Motor neuron (in vitro differentiated cells): Measurements from ENCODE around the gene SLCO4A1. TPM values are rescaled to one million over a fixed set of nuclear protein-coding genes. Genes with fewer than 3 reads are reported as not detected.

Experiments
- ATAC-seq, 8 experiments: fragments of 200-7000 bp; cut with Tn5 transposase; replicated peaks in 6 of 8; 2 replicates each; pipeline ENCODE4 v1.8.0; 2021; ENCODE audit warnings: mild to moderate bottlenecking in 8 of 8, moderate library complexity in 8 of 8
- H3K27ac ChIP-seq, 2 donors: fragments of 250-450 bp; sonication (Bioruptor Pico); 2 replicates each; pipeline ENCODE4 v1.9.0; 2021; ENCODE audit warnings: antibody characterized with exemption in 2 of 2, mild to moderate bottlenecking in 2 of 2, moderate library complexity in 1 of 2
- H3K4me1 ChIP-seq, 2 donors: fragments of 250-450 bp; sonication (Bioruptor Pico); replicated peaks in 1 of 2; 2 replicates each; pipeline ENCODE4 v1.6.1; 2021; ENCODE audit warnings: antibody characterized with exemption in 2 of 2, mild to moderate bottlenecking in 2 of 2, moderate library complexity in 1 of 2
- H3K4me3 ChIP-seq, 5 donors: fragments of 250-450 bp; sonication (Bioruptor Pico); 2 replicates each; pipeline ENCODE4 v1.9.0; 2021; ENCODE audit warnings: antibody characterized with exemption in 5 of 5, mild to moderate bottlenecking in 5 of 5, moderate library complexity in 4 of 5
- WGBS, 10 experiments: fragments of 450-650 bp; shearing (Covaris generic); methylation state at CpG; one replicate each; pipeline ENCODE4 v1.0.0; 2022; 5-methylcytosine and 5-hydroxymethylcytosine counted together
- in situ Hi-C, 9 experiments: fragments of 400-800 bp; cut with MboI; loops; one replicate each; pipeline ENCODE4 v1.15.0; 2021; ENCODE audit warnings: low sequenced_read_pairs in 9 of 9, low pct_unique_long_range_greater_than_20kb in 2 of 9; ENCODE audit not compliant: unreplicated experiment in 9 of 9
- total RNA-seq, 8 experiments: library from RNA; unstranded; fragments of 300-600 nt; gene quantifications; 2 replicates each; pipeline versions ENCODE4 v1.2.3 to v1.2.4, GENCODE V29; 2022

Gene SLCO4A1
- total RNA-seq, 8 experiments from 2014 or later: 1.0 to 14.2 (median 3.2) TPM

DNA sequence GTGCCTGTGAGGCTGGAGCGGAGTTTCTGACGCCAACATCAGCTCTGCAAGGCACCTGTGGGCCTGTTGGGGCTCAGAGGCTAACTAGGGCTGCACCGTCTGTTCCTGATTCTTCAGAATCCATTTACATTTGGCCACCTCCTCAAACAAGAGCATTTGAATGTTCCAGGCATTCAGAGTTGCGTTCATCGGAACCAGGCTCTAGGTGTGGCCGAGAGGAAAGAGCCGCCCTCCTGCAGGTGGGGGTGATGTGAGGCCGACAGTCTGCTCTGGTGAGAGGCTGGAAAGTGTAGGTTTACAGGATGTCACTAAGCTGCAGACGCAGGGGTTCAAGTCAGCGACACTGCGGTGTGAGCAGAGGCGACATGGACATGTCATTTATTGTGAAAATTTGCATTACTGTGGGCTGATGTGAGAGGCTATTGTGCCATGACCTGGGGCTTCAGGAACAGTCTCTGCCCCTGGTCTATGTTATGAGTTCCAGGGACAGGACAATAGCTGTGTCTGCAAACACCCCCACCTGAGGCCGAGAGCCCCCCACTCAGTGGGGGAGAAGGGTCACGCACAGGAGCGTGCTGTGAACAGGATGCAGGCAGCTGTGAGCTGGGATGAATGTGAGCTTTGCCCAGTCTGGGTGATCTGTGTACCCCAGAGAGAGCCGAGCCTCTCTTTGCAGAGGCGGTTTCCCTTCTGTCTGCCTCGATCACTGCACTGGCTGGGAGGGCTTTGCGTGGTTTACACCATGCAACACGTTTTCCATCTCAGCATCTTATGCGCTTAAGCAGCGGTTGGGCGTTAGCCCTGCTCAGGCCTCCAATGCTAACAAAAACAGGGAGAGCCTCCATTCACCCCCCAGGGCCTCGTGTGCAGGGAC is 21.1 kb downstream of the SLCO4A1 start:
- in situ Hi-C loops: loop anchor here in 3 of 9 experiments (10.0 to 25.0 kb wide), 2 partner anchors 121 to 124 kb away; partner anchors contain the start of gene MRGBP (in 2 of the 3)
- WGBS, 10 experiments: 10 to 100% (median 49%) methylated on average over 1 to 13 of the region's 24 CpGs; no CpG with 5 or more reads in 1 of the 10 experiments
- Histone ChIP-seq H3K4me1 (peaks cover 51 to 71% of the 10 kb centered on the region in 2 donors), H3K4me3 (no peak overlapping the region), H3K27ac (no peak overlapping the region)
- ATAC-seq: peak in 6 of 8 experiments; percentile 7 to 84 (median 33)

DNA sequence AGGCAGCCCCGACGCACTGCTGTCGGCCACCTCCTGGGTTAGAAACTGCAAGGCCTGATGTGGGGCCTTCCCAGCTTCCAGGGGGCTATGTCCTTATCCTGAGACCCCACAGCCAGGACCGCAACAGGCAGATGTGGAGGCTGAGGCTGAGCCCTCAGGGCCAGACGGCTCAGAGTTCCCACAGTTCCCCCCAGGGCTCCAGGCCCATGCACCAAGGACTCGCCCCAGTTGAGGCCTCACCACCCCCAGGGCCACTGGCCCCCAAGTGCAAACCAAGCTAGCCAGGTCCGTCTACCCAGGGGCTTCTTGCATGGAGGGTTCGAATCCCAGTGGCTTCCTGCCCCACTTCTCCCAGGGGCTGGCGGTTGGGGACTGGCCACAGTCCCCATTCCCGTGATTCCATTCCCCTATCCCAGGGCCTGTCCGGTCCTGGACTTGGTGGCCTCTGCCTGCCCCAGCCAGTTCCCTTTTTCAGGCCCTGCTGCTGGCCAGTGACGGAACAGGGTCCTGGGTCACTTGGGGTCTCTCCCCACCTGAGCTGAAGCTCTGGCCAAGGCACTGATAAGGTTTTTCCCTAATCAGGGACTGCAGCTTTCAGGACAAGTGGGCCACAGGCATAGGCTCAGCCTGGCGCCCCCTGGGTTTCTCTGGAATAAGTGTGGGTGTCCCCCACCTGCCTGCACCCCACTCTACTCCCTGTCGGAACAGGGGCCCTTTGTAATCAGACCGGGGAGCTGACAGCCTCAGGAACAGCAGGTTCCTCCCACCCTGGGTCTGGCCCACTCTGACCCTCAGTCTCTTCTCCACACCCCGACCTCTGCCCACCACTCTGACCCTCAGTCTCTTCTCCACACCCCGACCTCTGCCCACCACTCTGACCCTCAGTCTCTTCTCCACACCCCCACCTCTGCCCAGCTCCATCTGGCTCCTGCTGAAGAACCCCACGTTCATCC is 22.0 kb downstream of the SLCO4A1 start:
- in situ Hi-C loops: loop anchor here in 3 of 9 experiments (10.0 to 25.0 kb wide), 2 partner anchors 121 to 123 kb away; partner anchors contain the start of gene MRGBP (in 2 of the 3)
- no peak for ATAC-seq
- no peak overlapping the region for H3K4me3 ChIP-seq
- 29 to 100% (median 80%) methylated on average over 1 to 7 of the region's 18 CpGs; no CpG with 5 or more reads in 3 of the 10 experiments for WGBS, 10 experiments
- H3K4me1 ChIP-seq: peaks cover 52 to 65% of the 10 kb centered on the region in 2 donors
- H3K27ac ChIP-seq: no peak overlapping the region

DNA sequence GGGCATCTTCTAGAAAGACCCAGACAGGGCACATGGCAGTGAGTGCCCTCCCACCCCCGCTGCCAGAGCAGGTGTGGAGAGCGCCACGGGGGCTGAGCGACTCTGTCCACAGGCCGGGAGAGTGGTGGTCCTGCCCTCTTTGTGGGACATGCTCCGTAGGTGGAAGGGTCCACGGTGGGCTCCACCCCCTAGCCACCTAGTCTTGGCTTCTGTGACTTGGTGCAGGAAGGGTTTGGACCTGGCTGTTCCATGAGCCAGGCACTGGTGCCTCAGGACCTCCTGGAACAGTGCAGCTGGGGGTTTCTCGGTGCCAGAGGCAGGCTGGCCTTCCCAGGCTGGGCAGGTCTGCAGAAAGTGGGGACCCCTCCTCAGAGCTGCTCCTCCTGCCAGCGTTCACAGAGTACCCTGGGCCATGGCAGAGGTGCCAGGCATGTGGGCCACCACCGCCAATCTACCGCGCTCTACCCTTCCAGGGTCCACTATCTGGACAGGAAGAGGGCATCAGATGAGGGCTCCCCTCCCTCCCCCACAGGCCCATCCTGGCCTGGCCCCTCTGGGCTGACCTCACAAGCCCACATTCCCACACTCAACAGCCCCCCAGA is 23.0 kb downstream of the SLCO4A1 start:
- 97 to 100% methylated on average over 1 to 7 of the region's 12 CpGs; no CpG with 5 or more reads in 8 of the 10 experiments for WGBS, 10 experiments
- ATAC-seq: no peak
- Histone ChIP-seq H3K4me3 (no peak overlapping the region), H3K27ac (no peak overlapping the region), H3K4me1 (peaks cover 43 to 55% of the 10 kb centered on the region in 2 donors)
- in situ Hi-C loops: loop anchor here in 3 of 9 experiments (10.0 to 25.0 kb wide), 2 partner anchors 120 to 122 kb away; partner anchors contain the start of gene MRGBP (in 2 of the 3)

DNA sequence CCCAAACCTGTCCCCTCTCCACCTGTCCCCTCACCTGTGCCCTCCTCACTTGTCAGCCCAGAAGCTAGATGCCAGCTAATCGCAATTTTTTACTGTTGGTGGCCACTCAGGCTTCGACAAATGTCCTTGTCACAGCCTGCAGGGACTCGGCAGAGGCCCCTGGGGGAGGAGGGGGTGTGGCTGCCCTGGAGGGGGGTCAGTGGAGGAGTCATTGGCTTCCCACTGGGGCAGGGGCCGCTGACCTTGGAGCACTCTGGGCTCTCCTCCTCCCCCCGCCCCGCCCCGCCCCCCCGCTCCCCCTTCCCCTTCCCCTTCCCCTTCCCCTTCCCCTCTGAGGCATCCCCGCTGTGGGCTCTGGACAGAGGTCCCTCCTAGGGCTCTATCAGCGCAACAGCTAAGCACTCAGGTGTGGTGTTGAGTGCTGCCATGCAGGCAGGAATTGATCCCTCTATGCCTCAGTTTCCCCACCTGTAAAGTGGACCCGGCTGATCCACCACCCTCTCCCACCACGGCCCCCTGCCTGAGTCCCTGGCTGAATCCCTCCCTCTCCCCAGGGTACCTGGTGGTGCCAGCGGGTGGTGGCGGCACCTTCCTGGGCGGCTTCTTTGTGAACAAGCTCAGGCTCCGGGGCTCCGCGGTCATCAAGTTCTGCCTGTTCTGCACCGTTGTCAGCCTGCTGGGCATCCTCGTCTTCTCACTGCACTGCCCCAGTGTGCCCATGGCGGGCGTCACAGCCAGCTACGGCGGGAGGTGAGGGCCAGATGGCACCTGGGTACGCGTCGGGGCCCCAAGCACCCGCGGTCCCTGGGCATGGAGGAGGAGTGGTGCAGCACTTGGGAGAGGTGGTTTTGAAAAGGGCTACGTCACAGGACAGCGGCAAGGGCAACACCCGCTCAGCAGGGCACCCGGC is 23.8 kb downstream of the SLCO4A1 start:
- H3K27ac ChIP-seq: no peak overlapping the region
- WGBS, 10 experiments: 79 to 100% (median 98%) methylated on average over 1 to 7 of the region's 33 CpGs; no CpG with 5 or more reads in 7 of the 10 experiments
- H3K4me1 ChIP-seq: peaks cover 34 to 47% of the 10 kb centered on the region in 2 donors
- no peak overlapping the region for H3K4me3 ChIP-seq
- in situ Hi-C loops: loop anchor here in 3 of 9 experiments (10.0 to 25.0 kb wide), 2 partner anchors 119 to 121 kb away; partner anchors contain the start of gene MRGBP (in 2 of the 3)
- no peak for ATAC-seq

DNA sequence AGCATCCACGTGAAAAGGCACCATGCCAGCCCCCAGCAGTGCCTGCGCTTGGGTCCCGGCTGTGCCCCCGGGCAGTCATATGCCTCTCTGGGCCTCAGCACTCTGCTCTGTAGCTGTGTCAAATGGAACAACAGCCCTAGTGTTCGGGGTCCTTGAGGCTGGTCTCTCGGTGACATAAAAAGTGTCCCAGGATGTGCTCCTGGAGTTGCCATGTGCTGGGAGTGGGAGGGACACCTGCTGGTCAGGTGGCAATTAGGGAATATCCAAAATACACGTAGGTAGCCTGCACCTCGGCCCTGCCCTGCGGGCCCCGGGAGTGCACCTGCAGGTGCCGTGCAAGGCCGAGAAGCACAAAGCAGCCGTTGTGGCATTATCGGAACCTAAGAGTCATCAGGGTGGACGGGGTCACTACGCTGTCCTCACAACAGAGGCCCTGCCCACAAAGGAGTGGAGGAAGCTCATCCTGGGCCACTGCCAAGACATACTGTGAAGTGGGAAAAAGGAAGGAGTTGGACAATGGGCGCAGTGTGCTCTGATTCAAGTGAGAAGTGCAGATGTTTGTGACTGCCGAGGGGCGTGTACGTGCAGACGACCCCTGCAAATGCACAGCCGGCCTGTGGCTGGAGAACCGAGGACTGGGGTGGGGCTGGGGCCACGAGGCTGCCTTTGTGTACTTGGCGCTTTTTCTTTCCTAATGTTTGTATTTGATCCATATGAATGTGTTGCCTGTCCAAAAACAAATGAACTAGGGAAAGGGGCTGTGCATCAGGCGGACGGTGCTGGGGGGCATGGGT is 24.6 kb downstream of the SLCO4A1 start:
- in situ Hi-C loops: loop anchor here in 3 of 9 experiments (10.0 to 25.0 kb wide), 2 partner anchors 118 to 120 kb away; partner anchors contain the start of gene MRGBP (in 2 of the 3)
- Histone ChIP-seq H3K27ac (no peak overlapping the region), H3K4me3 (no peak overlapping the region), H3K4me1 (peaks cover 37 to 39% of the 10 kb centered on the region in 2 donors)
- WGBS, 10 experiments: 37 to 91% (median 68%) methylated on average over 2 to 11 of the region's 27 CpGs; no CpG with 5 or more reads in 3 of the 10 experiments
- ATAC-seq: peak in 6 of 8 experiments; percentile 1 to 73 (median 24)

DNA sequence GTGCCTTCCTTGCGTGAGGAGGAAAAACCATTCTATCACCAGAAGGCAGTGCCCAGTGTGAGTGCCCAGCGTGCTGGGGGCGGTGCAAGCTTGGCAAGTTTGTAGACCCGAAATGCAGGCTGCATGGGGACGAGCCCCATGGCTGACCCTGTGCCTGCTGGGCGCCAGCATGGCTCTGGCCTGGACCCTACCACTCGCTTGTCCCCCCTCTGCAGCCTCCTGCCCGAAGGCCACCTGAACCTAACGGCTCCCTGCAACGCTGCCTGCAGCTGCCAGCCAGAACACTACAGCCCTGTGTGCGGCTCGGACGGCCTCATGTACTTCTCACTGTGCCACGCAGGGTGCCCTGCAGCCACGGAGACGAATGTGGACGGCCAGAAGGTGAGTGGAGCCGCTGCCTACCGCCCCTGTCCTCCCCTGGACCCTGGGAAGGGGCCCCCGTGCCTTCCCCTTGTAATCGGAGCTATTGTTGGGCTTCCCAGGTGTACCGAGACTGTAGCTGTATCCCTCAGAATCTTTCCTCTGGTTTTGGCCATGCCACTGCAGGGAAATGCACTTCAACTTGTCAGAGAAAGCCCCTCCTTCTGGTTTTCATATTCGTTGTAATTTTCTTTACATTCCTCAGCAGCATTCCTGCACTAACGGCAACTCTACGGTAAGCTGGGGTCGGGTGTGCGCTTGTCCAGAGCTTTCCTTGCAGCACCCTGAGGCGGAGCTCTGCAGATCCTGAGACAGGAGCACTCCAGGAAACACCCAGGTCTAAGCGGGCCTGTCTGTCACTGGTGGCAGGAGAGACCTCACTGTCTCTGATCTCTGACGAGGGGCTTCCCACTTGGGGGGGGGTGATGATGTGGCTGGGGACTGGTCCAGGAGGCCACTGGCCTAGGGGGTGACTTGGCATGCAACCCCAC is 25.5 kb downstream of the SLCO4A1 start:
- H3K27ac ChIP-seq: no peak overlapping the region

DNA sequence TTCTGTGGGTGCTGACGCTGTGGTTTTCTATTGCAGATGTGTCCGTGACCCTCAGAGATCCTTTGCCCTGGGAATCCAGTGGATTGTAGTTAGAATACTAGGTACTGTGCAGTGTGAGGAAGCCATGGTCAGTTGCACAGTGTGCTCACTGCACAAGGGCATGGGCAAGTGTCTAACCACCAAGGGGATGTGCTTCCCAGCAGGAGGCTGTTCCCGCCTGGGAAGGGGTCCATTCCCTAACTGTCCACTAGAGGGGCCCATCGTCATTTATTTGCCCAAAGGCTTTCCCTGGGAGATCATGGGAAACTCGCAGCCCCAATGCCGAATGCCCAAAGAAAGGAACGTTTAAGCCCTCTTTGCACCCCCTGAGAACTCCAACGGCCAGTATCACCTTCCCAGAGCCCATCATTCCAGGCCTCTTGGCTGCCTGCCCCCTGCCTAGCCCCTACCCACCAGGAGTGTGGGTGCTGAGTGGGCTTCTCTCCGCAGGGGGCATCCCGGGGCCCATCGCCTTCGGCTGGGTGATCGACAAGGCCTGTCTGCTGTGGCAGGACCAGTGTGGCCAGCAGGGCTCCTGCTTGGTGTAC is 26.2 kb downstream of the SLCO4A1 start:
- peak; percentile 23 to 83 (median 64) for ATAC-seq
- 100% methylated on average over 1 of the region's 13 CpGs; no CpG with 5 or more reads in 9 of the 10 experiments for WGBS, 10 experiments
- Histone ChIP-seq H3K27ac (no peak overlapping the region), H3K4me3 (no peak overlapping the region), H3K4me1 (peaks cover 22 to 23% of the 10 kb centered on the region in 2 donors)
- in situ Hi-C loops: loop anchor here in 3 of 9 experiments (10.0 to 25.0 kb wide), 2 partner anchors 116 to 119 kb away; partner anchors contain the start of gene MRGBP (in 2 of the 3)

More for the DNA sequence above, 25.5 kb downstream of the SLCO4A1 start:
- 31 to 88% (median 72%) methylated on average over 3 to 8 of the region's 30 CpGs; no CpG with 5 or more reads in 4 of the 10 experiments for WGBS, 10 experiments
- in situ Hi-C loops: loop anchor here in 3 of 9 experiments (10.0 to 25.0 kb wide), 2 partner anchors 117 to 120 kb away; partner anchors contain the start of gene MRGBP (in 2 of the 3)
- Histone ChIP-seq H3K4me3 (no peak overlapping the region), H3K4me1 (peaks cover 29 to 31% of the 10 kb centered on the region in 2 donors)
- peak in 2 of 8 experiments; percentile 0 to 5 for ATAC-seq

DNA sequence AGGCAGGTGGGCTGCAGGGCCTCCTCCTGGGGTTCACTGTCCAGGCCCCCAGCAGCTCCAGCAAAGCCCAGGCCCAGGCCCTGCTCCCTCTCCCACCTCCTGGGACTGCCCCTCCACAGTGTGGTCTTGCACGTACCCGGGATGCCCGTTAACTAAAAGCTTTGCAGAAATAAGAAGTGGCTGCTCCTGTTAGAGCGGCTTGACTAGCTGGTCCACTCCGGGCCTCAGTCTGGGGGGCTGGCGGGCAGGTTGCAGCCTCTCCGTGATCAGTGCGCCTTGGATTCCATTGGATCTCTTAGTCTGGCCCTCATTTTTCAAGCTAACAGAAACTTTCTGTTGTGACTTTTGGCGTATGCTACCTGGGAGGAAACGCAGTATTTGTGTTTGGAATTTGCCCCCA is 26.9 kb downstream of the SLCO4A1 start:
- Histone ChIP-seq H3K4me3 (no peak overlapping the region), H3K4me1 (peaks cover 15 to 16% of the 10 kb centered on the region in 2 donors), H3K27ac (no peak overlapping the region)
- ATAC-seq: no peak
- in situ Hi-C loops: loop anchor here in 3 of 9 experiments (10.0 to 25.0 kb wide), 2 partner anchors 116 to 118 kb away; partner anchors contain the start of gene MRGBP (in 2 of the 3)
- WGBS, 10 experiments: 60 to 98% (median 95%) methylated on average over 1 to 6 of the region's 10 CpGs; no CpG with 5 or more reads in 3 of the 10 experiments

DNA sequence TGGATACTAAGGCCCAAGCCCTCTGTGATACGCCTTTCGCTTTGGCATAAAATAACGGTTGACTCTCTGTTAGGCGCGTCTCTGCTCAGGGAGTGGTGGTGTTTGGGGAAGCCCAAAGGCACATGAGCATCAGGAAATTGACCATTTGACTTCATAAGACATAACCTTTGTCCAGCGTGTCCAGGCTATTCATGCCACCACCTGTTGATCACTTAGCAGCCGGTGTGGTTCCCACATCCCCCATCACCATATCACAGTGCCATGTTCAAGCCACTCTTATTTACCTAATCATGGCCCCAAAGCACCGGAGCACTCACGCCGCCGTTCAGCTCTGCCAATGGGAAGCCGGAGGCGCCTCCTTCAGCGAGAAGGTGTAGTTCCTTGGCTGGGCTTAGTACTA is 27.9 kb downstream of the SLCO4A1 start:
- WGBS, 10 experiments: 80 to 100% (median 91%) methylated on average over 1 to 12 of the region's 14 CpGs; no CpG with 5 or more reads in 3 of the 10 experiments
- no peak overlapping the region for H3K27ac ChIP-seq
- ATAC-seq: no peak

More for the DNA sequence above, 27.9 kb downstream of the SLCO4A1 start:
- Histone ChIP-seq H3K4me1 (peaks cover 15 to 19% of the 10 kb centered on the region in 2 donors), H3K4me3 (no peak overlapping the region)
- in situ Hi-C loops: loop anchor here in 2 of 9 experiments (25.0 kb wide), 1 partner anchor 117 kb away; the partner anchor contains the start of gene MRGBP (in 2 of the 2)
